Inflammatory macrophage (primary cell): ENCODE data around the gene CSNK1A1.
"Not testable (repeated sequence)": the region's sequence is repeated elsewhere in the genome, so short reads cannot be mapped to it uniquely, and the experiment has no call there.

Source experiments
- DNase-seq, 2 donors: peaks; one replicate each; pipeline ENCODE4 v3.0.0-alpha.2; 2020 to 2022

Gene CSNK1A1

DNA sequence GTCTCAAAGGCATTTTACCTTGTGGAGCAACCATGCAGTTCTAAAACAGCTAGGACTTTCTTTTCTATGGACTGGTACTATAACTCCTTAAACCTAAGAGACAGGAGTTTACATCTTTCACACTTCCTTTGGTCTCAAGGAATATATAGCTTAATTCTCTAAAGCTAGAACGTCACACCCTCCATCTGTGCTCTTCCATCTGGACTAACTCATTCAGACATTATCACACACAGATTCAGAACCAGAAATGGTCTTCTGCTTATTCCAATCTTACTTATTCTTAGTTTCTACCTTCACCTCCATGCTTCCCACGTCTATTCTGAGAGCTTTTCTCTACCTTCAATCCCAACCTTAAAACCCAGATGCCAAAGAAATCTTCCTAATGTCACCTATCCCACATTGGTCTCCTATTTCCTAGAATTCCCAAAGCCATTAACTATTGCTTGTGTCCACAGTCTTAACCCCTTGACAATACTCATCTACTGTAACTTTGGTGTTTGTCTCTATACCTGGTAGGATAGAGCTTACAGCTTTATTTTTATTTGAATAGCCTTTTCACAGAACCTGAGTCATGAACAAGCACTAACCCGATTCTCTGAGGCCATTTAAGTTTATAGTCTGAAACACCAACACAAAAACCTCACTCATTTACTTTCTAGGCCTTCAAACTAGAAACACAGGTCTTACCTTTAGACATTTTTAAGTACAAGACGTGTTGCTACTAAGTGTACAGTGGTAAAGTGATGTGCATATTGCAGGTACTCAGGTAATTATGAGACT is 22.8 kb downstream of the CSNK1A1 start:
- no peak for DNase-seq

DNA sequence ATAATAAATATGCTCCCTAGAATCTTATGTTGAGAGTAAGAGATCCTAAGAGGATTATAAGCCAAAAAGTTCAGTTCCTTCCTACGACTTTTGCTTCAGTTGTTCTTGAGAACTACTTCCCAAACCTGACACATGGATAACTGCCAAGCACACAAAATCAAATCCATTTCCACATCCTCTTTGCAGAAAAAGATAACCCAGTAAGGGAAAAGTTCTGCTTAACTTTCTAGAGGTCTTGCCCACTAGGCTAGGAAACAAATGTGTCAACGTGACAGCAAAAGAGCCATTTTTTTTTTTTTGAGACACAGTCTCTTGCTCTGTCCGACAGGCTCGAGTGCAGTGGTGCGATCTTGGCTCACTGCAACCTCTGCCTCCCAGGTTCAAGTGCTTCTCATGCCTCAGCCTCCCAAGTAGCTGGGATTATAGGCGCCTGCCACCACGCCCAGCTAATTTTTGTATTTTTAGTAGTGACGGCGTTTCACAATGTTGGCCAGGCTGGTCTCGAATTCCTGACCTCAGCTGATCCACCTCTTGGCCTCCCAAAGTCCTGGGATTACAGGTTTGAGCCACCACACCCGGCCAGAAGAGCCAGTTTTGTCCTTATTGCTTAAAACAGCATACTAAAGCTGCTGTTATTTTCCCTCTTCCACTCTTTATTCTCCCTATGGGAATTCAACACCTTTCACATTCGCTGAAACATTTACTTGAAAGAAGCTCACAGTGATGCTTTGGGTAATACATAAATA is 24.2 kb downstream of the CSNK1A1 start:
- DNase-seq = peak; percentile 42 to 43

DNA sequence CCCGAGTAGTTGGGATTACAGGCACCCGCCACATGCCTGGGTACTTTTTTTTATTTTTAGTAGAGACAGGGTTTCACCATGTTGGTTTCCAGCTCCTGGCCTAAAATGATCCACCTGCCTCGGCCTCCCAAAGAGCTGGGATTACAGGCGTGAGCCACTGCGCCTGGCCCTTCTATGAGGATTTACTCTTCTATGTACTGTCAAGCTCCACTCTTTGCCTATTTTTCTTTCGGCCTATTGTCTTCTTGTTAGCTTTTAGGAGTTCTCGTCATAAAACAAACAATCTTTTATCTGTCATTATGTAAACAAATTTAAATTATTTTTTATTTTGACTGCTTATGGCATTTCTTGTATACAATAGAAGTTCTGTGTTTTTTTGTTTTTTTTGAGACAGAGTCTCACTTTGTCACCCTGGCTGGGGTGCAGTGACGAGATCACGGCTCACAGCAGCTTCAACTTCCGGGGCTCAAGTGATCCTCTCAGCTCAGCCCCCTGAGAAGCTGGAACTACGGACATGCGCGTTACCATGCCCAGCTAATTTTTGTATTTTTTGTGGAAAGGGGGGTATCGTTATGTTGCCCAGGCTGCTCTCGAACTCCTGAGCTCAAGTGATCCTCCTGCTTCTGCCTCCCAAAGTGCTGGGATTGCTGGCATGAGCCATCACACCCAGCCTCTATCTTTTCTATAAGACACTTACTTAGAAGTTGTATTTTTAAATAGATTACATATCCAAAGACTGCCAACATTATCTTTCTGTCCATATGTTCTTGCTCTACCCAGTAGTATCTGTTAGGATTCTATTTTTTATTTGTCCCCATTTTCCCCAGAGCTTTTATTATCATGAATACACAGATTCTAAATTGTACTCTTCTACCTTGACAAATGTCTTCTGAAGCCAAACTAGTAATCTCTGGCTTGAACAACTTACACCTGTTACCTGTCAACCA is 29.2 kb downstream of the CSNK1A1 start:
- no peak for DNase-seq

DNA sequence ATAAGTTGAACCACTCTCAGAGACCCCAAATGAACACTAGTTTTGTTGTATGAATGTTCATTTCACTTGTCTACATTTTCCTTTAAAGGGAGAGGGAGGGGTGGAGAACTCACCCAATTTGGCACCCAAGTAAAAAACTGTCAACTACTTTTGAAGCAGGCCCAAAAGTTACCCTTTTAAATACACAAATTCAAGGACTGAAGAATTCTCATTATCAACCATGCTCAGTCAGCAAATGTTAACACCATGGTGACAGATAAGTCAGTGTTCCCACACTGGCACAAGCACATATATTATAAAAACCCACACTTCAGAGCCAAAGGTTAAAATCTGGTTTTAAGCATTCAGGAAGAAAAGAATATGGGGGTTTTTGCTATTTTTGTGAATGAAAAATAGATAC is 31.6 kb downstream of the CSNK1A1 start:
- DNase-seq = no peak

DNA sequence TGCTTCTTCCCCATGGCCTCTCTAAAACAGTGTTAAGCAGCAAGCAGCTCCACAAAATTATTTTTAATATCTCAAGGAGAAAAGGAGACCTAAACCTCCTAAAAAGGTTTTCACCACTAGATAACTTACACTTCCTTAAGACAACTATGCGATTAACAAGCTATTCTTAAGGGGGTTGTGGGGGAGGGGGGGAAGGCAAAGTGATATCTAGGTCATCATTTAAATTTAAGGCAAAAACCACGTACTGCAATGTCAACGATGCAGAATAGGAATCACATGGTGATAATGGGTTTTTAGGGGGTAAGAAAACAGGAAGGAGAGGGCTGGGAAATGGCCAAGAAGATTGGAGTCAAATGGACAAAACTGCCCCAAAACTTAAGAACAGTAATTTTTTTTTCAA is 32.6 kb downstream of the CSNK1A1 start:
- DNase-seq = peak in 1 of 2 donors; percentile 2

DNA sequence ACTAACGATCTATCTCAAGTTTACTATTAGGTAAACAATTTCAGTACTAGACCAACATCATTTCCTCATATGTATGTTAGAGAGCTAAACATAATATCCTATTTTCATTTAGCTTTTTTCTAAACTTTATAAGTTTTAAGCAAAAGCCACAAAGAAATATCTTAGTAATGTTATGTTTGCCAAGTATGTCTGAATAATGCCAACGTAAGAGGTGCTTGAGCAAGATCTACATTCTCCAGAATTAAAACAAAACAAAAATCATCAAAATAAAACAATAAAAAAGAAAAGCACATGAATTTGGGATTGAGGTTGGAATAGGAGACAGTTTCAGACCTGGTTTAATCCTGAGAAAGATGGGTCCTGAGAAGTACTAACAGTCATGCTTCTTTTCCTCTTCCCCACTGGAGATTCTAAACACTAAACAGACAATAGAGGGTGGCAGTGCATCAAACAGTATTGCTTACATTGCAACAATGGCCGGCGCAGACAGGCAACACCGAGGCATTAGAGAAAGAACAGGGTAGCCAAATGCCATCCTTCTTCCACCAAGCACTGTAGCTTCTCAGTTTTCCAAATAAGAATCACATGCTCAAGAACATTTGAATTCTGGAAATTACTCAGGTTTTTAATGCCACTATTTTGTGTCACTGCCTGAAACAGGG is 33.6 kb downstream of the CSNK1A1 start:
- no peak for DNase-seq

DNA sequence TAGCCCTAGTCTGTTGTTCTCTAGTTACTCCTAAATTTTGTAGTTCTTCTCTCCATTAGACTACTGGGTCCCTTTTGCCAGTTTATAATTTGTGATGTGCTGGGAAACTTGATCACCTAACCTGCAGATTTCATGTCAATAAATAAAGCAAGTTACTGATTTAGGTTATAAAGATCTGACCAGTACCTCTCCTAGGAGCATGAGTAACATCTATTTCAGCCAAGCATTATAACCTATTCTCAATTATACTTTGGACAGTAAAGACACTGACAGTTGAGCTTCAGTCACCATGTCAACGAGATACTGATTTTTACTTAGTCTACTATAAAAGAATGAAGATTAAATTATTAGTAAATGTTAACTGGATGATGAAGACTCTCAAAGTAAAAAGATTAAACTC is 36.7 kb downstream of the CSNK1A1 start:
- DNase-seq = no peak

DNA sequence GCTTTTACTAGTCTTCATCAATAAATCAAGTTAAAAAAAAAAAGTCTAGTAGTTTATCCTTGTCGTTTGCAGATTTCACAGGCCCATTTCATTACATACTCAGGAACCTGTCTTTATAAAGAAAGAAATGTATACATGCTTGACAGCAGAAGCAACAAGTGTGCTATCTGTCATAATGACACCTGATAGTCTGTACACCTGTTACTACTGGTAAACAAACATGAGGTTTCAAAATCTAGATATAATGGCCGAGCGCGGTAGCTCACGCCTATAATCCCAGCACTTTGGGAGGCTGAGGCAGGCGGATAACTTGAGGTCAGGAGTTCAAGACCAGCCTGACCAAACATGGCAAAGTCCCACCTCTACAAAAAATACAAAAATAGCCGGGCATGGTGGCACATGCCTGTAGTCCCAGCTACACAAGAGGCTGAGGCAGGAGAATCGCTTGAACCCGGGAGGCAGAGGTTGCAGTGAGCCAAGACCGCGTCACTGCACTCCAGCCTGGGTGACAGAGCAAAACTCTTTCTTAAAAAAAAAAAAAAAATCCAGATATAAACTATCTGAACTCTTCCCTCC is 37.8 kb downstream of the CSNK1A1 start:
- not testable (repeated sequence) for DNase-seq

DNA sequence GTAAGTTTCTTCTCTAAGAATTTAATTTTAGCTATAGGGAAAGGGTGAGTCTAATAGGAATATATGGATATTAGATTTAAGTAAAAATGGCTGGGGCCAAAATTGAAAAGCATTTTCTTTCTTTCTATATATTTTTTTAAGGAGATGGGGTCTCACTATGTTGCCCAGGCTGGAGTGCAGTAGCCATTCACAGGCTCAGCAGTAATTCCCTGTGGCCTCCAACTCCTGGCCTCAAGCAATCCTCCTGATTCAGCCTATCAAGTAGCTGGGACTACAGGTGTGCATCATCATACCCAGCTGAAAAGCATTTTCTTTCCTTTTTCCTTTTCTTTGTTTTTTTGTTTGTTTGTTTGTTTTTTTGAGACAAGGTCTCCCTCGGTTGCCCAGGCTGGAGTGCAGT is 41.1 kb downstream of the CSNK1A1 start:
- DNase-seq = no peak

DNA sequence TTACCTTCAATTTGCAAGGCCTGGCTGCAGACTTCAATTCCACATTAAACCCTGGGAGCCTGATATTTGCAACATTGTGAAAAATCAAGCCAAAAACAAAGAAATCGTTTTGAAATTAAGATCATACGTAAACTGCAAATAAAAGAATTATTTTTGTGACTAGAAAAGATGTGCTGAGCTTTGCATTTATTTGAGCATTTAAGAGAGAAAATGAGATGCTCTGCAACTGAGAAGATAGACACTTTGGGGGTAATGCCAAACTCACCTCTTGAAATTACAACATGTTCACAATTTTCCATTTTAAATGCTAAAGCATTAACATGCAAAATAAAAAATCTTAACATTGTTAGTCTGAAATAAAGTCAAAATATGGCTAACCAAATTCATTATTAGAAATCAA is 46.6 kb downstream of the CSNK1A1 start:
- no peak for DNase-seq

DNA sequence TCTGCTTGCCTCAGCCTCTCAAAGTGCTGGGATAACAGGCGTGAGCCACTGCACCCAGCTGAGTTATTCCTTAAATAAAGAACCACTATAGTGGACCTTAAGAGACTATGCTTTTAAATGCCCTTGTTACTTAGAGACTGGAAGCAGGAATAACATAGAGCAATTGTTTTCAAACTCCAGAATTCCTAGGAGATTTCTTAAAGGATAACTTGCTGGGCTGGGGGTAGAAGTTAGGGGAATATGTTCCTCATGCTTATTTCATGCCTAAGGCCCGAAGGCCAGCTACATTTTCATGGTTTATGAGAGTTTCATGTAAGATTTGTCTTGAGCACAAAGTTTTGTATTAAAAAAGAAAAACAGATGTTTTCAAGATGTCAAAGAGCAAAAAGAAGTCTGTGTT is 48.2 kb downstream of the CSNK1A1 start:
- no peak for DNase-seq

DNA sequence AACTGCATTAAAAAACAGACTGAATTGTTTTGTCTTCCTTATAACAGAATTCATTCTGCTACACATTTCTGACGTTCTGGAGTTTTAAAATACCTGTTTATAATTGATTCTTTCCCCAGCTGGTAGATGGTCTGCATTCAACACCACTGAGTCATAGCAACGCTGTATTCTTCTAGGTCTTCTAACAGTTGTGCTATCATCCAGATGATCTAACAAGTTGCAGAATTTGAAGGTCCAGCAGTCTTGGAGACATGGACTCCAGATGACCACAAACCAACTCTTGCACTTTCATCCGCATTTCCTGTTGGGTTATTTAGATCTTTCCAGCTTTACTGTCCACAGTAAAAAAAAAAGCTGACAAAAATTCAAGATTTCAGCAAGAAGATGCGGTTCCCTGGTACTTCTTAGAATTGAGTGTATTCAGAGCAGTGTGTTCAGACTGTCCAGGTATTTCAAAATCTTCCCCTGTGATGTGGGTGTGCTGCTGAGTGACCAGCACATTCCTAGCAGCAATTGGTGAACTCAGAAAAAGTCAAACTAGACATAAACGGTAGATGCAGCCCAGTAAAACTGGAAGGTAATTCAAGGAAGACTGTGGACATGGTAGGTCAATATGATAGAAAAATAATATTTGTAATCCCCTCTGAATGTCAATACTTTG is 50.2 kb downstream of the CSNK1A1 start:
- no peak for DNase-seq

DNA sequence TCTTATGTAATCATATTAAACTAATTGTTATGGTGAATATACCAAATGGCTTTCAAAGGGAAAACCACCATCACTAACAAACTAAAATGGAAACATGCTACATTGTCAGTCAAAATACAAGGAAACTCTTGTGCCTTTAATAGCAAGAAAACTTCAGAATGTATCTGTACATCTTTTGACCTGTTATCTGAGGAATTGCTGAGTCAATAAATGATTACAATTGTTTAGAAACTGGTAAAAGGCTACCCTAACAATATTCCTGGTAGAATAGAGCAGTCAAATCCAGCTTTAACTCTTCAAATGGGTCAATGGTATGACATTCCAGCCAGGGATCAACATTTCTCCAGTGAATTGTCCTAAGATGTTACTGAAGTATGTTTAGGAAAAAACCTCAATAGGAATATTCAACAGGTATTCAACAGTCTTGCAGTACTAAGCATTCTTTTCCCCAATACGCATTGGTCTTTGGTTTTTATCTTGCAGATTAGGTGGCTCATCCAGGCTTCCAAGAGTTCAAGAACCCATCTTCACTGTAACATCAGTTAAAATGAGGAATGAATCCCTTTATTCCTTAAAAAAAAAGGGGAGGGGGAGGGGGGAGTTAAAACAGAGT is 52.4 kb downstream of the CSNK1A1 start:
- no peak for DNase-seq

DNA sequence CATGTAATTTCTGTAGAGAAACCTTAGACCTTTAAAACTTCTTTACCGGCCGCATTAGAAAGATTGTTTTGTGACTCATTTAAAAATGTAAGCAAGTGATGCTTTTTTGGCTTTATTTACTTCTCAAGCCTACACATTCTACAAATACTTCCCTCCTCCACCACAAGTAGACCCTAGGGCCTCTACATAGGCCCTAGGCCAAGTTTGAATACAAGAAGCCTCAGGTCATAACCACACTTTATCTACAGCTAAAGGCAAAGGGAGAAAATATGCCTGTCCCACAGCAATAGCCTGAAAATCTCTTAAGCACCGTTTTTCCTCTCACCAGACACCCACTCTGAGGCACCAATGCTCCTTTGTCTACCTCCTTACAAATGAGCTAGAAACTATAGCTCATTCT is 53.9 kb downstream of the CSNK1A1 start:
- DNase-seq = no peak

DNA sequence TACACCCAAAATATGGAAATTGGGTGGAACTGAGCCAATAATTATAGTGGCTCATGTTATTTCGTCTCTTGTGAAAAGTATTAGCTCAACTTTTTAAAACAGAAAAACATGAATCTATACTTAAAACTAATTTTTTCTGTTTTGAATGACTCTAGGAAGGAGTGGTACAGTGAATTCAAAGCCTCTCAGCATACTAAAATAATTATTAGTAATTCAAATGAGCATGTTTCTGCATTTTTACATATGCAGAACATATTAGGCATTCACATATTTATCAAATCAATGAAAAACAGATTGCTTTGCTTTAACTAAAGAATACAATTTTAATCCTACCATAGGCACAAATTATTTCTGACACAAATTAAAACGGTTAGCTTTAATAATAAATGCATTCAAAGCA is 54.3 kb downstream of the CSNK1A1 start:
- no peak for DNase-seq

DNA sequence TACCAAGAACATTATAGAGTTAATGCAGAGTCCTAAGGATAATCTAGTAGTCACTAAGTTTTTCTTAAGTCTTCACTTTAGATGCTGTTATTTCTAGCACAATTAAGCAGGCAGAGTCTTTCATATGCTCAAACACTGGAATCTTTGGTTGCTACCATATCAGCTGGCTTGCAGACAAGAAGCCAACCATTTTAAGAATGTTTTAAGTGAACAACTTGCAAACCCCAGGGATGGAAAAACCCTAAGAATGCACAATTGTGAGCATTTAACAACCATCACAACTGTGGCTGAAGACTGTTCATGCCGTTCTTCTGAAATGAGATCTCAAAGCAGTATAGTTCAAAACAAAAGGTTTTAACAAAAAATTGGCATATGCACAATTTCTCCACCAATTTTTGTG is 55.1 kb downstream of the CSNK1A1 start:
- DNase-seq = no peak

DNA sequence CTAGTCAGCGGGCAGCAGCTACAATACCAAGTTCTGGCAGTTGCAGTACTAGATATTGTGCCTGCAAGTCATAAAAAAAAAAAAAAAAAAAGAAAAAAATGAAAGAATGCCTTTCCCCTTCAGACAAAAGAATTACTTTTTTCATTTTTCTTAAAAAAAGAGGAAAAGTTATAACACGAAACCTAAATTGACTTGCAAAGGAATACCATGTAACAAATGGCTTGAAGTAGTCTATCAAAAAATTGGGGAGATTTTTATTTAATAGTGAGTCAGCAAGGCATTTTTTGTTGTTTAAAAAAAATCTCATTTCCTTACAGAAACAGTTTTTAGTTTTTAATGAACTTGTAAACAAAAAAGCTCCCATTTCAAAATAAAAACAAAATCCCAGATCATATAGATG is 55.6 kb downstream of the CSNK1A1 start:
- no peak for DNase-seq

DNA sequence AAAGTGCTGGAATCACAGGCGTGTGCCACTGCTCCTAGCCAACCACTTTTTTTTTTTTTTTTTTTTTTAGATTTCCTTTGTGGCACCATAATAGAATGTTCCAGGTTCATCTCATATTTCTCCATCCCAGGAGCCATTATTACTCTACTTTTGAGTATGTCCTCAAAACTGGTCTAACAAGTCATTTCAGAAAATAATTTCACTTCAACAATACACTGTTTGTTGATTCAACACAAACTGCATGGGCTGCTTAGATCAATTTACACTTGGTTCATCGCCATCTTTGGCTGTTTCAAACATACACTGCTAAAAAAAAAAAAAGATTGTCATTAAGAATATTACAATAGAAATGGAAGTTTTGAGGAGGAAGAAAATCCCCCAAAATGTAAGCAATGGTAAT is 57.9 kb downstream of the CSNK1A1 start:
- DNase-seq = no peak

DNA sequence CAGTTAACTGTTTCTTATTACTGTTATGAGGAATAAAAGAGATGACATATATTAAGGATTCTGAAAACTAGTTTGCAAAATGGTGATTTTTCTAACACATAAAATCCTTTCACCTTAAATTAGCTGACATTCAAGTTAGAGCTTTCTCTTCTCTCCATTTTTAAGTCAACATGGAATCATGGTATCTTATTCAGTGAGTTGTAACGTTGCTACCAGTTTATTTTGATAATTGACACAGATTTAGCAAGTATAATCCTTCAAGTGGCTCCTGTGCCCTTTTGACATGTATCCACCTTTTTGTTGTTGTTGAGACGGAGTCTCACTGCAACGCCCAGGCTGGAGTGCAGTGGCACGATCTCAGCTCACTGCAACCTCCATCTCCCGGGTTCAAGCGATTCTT is 58.5 kb downstream of the CSNK1A1 start:
- DNase-seq = no peak

DNA sequence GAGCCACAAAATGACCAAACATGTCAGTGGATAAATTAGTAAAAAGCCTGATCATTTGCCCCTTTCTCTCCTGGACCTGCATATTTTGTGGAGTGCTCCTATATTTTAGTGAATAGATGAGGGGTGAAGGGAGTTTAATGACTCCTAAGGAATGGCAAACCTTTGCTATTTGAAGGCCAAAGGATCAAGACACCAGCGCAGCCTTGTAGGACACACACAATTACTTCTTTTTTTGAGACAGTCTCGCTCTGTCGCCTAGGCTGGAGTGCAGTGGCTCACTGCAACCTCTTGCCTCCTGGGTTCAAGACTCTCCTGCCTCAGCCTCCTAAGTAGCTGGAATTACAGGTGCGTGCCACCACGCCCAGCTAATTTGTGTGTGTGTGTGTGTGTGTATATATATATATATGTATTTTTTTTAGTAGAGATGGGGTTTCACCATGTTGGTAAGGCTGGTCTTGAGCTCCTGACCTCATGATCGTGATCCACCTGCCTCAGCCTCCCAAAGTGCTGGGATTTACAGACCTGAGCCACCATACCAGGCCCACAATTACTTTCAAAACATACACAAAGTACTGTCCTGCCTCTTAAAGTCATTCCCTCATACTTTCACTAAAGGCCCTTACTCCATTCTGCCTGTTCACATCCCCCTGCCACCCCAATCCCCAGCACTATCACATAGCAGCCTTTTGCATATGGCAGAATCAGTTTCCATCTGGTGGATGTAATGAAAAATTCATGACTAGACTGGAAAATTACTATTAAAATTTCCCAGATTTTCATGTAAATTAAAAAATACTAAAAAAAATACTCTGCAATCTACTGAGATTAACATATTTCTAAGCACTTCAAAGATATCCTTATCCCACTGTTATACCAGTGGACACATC is 60.4 kb downstream of the CSNK1A1 start:
- no peak for DNase-seq
